ENCODE results near the gene ADAMTSL4. TPM values are rescaled to one million over a fixed set of nuclear protein-coding genes. Genes with fewer than 3 reads are reported as not detected.

The ADAMTSL4 gene
- polyA plus RNA-seq (2013, experiment 1 of 2; ENCODE audit: insufficient read length) = 6.6 TPM
- polyA plus RNA-seq (2013, experiment 2 of 2; ENCODE audit: insufficient read length) = 7.3 TPM

DNA sequence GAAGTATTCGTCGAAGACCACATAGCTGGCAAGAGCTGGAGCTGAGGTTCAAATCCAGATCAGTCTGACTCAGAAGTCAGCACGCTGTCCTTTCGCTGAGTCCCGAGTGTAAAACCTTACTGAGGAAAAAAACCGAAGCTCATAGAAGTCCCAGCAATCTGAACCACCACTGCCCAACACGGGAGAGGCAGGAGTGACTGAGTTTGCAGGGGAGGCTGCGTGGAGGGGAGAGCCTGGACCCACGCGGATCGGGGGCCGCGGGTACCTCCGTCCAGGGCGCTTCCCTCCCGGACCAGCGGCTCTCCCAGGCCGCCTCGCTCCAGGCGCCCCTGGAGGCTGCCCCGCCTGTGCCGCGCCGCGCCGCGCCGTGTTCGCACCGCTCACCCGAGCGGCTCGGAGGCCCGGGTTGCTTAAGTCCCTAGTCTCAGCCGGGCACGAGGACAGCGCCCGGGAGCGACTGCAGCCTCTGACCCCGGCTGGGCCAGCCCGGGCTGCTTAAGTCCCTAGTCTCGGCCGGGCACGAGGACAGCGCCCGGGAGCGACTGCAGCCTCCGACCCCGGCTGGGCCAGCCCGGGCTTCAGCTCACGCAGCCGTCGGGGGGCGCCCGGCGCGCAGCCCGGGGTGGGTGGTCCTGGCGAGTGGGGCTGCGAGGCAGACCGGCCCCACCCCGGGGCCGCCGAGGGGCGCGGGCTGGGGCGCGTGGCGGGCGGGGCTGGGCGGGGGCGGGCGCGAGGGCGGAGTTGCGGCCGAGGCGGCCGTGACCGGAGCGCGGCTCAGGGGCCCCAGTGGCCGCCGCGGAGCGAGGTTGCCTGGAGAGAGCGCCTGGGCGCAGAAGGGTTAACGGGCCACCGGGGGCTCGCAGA lies at the start of gene ADAMTSL4:
ADAMTSL4 (plus strand) TSS at position 777 of the 864 bp plus-strand sequence. CDS start 2,881 bp downstream, outside the sequence.
- peak; percentile 72 for DNase-seq

DNA sequence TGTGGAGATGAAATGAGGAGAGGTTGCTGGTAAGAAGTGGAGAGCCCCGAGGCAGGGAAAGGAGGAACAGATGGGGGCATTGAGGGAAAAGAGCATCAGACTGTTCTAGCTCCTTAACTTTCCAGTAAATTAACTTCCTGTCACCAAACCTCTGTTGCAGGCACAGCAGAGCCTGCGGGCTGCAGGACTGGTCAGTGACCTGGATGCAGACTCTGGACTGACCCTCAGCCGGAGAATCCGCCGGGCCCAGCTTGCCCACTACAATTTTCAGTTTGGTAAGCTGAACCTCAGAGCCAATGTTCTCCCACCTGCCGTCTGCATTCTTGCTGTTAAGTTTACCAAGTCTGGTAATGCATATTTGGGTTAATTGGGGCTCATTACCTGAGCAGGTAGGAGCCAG lies 43.8 kb upstream of the ADAMTSL4 start:
- DNase-seq = no peak

DNA sequence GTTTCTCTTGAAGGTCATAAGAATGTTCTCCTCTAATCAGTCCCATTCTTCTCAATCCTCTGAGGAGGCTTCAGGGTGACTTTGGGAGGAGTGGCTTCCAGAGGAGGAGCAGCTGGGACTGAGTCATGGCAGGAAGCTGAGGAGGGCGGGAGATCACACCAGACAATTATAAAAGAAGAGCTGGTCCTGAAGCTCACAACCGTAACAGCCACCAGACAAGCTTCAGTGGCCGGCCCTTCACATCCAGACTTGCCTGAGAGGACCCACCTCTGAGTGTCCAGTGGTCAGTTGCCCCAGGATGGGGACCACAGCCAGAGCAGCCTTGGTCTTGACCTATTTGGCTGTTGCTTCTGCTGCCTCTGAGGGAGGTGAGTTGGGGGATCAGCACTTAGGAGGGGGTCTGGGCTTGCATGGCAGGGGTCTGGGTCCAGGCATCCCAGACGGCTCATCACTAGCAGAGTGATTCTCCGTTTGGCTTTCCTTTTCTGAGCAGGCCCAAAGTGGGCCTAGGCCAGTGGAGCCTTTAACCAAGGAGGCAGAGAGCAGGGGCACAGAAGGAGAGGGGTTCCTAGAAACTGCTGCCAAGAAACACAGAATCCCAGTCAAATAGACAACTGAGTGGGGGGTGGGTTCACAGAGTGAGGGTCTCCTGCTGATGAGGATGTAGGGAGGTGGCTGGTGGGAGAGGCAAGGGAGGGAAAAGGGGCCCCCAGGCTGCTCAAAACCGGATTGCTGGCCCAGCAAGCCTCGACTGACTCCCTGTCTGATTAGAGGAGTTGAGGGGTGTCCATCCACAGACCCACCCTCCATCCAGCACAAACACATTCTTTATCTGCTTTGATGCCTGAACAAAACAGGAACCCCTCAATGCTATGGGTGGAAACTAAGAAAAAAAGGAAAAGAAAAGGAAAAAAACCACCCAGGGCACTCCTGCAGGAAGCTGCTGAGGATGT lies 41.0 kb upstream of the ADAMTSL4 start, which contains the start of gene ECM1:
ECM1 (plus strand) TSS at position 198 of the 953 bp plus-strand sequence; CDS start at position 299, 101 bp downstream.
- peak; percentile 85 for DNase-seq

DNA sequence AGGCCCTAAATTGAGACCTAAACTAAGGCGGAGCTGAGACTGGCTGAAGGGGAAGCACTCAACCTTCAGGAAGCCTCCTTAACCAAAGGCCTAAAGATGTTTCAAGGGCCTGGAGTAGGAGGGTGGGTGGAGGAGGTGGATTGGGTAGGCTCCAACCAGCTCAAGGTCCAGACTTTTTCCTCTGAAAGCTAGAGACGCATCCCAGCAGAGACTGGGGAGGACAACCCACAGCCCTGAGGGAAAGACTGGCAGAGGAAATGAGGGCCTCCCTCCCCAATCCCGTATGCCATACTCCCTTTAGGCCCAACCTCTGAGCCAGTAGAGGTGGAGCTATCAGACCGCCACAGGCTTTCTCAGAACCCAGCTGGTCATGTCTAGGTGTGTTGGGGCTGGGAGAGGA lies 40.2 kb upstream of the ADAMTSL4 start:
- DNase-seq = no peak

DNA sequence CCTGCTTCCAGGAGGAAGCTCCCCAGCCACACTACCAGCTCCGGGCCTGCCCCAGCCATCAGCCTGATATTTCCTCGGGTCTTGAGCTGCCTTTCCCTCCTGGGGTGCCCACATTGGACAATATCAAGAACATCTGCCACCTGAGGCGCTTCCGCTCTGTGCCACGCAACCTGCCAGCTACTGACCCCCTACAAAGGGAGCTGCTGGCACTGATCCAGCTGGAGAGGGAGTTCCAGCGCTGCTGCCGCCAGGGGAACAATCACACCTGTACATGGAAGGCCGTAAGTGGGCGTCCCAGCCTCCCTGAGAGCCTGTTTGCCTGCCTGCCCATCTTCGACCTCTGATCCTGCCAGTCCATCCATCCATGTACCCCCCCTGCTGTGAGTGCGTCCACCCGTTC lies 37.7 kb upstream of the ADAMTSL4 start:
- no peak for DNase-seq

DNA sequence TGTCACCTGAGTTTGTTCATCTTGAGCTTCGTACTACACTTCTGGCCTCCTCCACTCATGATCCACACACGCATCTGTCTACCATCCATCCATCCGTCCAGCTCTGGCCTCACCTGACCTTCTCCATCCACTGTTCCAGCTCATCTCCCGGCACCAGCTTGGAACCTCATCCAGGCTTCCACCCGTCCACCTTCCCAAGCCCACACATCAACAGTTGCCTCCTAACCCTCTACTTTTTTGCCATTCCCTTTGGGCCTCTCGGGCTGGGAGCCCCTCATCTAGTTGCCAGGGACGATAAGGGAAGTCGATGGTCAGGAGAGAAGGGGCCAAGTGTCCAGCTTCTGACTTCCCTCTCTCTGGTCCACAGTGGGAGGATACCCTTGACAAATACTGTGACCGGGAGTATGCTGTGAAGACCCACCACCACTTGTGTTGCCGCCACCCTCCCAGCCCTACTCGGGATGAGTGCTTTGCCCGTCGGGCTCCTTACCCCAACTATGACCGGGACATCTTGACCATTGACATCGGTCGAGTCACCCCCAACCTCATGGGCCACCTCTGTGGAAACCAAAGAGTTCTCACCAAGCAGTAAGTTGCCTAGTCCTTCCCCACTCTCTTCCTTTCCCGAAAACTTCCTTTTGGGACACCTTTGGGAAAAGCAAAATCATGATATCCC lies 37.1 kb upstream of the ADAMTSL4 start:
- no peak for DNase-seq

DNA sequence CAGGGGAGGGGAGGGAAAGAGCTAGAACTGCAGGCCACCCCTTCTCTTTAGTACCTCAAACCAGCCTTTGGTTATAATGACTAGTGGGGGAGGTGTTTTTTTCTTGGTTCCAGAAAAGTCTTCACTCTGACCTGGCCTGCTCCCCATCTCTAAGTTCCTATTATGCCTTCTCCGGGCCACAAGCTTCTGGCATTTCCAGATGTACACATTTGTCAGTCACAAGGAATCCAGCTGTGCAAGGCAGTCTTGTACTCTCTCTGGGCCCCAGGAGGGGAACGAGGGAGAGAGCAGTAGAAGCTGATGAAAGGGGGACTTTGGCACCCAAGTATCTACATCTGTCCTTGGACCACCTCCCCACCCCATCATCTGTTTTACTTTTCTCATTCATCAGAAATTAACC lies 36.4 kb upstream of the ADAMTSL4 start:
- no peak for DNase-seq

DNA sequence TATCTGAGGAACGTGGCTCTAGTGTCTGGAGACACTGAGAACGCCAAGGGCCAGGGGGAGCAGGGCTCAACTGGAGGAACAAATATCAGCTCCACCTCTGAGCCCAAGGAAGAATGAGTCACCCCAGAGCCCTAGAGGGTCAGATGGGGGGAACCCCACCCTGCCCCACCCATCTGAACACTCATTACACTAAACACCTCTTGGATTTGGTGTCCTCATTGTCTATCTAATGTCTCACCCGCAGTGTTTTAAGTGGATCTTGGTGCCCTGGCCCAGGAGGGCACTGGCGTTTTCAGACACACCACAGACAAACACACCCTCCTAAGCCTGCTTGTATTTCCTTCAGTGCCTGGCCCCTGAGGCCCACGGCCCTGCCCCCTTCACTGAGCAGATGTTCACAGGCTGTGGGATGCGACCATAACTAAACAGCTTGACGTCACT lies 35.8 kb upstream of the ADAMTSL4 start:
- no peak for DNase-seq

DNA sequence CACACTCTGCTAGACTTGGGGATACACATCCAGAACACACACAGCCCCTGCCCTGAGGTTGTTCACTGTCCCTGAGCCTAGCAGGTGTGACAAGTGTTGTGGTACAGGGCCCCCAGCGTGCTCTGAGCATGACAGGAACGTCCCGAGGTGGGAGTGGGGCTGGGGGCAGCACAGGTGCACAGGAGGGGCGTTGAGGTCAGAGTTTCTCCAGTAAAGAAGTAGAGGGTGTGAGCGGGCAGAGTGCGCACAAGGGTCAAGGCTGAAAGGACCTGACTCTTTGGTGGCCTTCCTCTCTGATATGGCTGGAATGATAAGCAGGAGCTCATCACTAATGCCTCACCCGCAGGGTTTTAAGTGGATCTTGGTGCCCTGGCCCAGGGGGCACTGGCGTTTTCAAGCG lies 34.9 kb upstream of the ADAMTSL4 start:
- no peak for DNase-seq

DNA sequence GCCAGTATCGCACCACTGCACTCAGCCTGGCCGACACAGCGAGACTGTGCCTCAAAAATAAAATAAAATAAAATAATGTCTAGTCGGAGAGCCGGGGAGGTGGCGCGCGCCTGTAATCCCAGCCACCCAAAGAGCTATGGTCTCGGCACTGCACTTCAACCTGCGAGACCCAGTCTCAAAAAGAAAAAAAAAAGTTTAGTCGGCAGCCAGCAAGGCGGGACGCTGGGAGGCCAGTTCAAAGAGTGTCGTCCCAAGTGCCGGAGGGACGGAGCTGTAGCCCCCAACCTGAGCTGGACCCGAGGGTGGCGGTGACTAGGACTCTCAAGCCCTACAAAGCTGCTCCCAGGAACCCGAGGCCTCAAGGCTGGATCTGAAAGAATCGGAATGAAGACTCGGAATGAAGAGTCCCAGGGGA lies 34.3 kb upstream of the ADAMTSL4 start:
- no peak for DNase-seq

DNA sequence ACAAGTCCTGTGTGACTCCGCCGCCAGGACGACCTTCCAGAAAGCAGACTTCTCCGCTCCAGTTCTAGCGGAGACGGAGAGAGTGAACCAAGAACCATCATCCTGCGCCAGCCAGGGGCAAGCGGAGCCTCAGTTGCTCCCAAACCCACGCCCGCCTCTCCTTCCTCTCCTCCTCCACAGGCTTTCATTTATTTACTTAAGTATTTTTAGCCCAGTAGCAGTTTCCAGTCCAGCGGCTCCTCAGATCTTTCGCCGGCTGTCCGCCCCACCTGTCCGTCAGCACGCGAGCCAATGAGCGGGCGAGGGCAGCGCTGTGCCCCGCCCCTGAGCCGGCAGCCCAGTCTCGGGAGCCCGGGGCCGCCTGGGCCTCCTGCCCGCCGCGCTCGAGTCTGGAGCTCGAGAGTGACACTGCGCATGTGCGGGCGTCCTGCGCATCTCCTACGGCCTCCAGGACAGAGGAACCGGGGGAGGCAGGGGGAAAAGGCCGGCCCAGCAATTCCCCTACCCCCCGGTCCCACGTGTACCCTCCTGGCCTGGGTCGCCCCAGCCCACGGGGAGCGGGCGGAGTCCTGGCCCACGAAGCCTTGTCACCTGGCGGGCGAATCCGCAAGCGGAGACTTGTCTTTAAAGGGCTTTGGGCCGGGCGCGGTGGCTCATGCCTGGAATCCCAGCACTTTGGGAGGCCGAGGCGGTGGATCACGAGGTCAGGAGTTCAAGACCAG lies 33.7 kb upstream of the ADAMTSL4 start, which contains the start of gene FALEC:
FALEC (plus strand) TSS at position 425 of the 722 bp plus-strand sequence.
- peak; percentile 97 for DNase-seq

DNA sequence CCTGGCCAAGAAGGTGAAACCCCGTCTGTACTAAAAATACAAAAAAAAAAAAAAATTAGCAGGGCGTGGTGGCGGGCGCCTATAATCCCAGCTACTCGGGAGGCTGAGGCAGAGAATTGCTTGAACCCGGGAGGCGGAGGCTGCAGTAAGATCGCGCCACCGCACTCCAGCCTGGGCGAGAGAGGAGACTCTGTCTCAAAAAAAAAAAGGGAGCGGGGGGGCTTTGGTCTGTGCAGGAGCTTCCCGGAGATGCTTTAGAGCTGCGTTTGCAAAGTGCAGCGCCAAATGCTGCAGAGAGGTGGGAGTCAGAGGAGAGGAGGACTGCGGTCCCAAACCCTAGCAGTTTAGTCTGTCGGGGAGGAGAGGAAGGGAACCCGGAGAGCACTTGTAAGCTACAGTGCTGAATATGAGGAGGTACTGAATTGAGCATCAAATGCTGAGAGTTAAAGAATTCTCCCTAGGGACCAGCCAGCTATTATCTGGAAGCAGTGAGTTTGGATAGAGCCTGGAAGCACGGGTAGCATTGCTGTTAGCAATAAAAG lies 33.1 kb upstream of the ADAMTSL4 start:
- no peak for DNase-seq

DNA sequence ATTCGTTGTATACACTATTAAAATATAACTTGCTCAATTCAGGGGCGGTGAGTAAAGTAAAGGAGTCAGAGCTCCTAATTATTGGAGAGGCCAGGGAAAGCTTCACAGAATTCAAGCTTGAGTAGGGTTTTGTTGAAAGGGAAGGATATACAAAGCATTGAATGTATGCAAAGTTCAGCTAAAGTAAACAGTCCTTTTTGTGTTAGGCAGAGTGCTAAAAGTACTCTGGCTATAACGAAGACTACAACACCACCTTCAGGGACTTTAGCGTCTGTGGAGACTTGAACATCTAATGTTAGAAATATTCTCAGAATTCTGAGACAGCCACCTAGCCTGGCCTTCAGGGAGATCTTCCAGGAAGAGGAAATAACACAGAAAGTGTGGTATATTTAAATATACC lies 32.6 kb upstream of the ADAMTSL4 start:
- no peak for DNase-seq

DNA sequence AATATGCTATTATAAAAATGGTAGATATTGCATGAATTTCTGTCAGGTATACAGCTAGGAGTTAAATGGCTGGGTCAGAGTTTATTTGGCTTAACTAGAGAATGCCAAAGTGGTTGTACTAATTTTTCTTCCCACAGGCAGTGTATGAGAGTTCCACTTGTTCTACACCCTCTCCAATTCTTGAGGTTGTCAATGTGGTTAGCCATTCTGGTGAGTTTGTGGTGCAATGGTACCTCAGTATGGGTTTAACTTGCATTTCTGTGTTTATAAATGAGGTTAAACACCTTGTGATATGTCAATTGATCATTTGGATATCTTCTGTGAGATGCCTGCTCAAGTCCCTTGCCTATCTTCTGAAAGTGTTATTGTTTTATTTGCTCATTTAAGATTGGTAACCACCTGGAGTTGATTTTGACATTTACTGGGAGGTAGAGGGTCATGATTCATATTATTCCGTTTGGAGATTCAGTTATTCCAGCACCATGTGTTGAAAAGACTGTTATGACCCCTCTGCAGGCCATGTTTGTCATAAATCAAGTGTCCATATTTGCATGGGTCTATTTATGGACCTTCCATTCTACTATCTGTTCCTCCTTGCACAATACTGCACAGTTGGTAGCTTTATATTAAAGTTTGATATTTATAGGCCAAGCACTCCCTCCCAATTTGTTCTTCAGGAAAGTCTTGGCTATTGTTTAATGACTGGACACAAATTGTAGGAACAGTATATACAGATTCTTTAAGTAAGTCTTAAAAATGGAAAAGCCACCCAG lies 27.8 kb upstream of the ADAMTSL4 start:
- no peak for DNase-seq

DNA sequence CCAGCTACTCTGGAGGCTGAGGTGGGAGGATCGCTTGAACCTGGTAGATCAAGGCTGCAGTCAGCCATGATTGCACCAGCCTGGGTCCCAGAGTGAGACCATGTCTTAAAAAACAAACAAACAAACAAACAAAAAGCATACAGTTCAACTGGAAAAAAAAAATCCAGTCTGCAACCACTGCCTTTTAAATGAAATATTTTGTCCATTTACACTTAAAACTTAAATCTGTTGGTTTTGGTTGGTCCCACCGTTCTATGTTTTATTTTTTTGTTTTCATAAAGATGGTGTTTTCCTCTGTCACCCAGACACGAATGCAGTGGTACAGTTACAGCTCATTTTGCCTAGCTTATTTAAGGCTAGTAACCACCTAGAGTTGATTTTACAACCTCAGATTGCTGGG lies 23.9 kb upstream of the ADAMTSL4 start:
- no peak for DNase-seq

DNA sequence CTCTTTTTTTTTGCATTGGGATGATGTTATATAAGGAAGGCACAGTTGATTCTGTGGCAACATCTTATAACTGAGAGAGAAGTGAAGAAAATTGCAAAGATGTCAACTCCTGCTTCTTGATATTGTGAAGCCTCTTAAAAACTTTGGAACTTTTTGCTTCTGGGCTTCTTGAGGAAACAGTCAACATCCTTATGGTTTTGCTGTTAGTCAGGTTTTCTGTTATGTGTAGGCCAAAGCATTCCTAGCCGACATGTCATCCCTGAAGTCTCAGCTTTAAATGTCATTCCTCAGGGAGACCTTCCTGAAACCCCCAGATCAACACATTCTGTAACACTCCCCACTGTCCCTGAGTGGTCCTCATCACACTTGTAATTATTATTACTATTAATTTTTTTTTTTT lies 21.0 kb upstream of the ADAMTSL4 start:
- peak; percentile 75 for DNase-seq

DNA sequence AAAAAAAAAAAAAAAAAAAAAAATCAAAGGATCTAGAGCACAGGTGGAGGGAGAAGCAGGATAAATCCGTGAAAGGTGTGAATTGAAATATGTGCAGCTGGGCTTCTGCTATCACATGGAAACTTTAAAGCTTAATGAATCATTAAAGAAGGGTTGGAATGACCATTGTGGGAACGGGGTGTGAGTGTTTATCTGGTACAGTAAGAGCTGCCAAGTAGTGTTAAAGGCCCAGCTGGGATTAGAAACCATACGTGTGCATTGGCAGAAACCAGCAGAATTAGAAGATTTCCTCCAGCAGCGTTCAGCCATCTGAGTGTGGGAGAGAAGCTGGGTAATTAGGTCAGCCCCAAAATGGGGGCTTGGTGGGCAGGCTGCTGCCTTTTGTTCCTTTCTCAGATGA lies 20.2 kb upstream of the ADAMTSL4 start:
- DNase-seq = no peak

DNA sequence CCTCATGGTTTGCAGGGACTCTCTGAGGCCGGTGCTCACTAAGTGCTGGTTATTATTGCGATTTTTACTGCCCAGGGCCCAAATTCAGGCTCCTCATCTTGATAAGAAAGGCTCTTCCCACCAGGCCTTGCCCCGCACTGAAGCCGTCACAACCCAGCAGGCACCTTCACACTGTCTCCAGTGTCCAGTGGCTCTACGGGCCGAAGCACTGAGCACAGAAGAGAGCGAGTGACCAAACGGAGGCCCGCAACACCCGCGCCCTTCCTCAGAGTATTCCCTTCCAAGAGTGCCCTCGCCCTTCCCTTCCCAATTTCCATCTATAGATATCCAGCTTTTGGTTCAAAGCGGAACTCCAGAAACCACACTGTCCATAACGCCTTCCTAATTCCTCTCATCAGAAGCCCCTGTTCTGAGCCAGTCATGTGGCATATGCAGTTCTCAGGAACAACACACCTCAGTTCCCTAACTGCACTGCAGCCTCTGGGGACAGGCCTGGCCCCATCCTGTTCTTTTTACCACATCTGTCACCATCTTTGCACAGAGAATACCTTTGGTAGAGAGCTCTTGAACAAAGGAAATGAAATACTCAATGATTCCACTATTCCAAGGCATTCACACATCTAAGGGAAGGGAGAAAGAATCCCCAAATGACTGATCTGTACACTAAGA lies 18.6 kb upstream of the ADAMTSL4 start:
- no peak for DNase-seq

DNA sequence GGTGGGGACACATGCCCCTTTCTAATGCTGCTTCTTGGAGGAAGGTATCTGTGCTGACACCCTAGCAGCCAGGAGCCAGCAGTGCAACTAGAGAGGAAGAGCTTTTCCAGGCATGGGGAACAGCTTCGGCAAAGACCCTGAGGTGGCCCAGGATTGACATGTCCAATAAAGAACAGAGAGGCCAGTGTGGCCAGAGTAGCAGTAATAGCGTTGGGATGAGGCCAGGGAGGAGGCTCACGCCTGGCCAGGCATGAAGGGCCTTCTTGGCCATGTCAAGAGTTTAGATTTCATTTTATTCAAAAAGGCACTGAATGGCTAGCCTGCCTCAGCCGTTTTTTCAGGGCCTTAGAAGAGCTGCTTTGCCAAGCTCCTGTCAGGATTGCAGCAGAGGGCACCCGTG lies 16.3 kb upstream of the ADAMTSL4 start:
- no peak for DNase-seq

DNA sequence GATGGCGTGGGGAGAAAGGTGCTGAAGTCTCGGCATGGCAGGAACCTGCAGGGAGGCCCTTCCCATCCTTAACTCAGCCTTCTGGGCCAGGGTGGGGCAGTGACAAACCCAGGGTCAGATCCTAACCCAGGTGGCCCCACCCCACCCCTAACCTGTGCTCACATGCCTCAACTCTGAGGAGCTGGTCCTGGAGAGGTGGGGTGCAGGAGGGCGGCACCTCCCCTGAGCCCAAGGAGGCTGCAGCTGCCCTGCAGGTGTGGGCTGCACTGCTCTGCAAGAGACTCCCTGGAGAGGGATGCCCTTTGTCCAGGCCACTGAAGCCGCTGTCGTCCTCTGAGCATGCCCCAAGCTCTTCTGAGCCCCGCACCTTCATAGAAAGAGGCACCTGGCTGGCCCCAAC lies 15.2 kb upstream of the ADAMTSL4 start:
- no peak for DNase-seq

Data from fibroblast of skin of scalp (primary cell).